ENCODE data around the gene TAGAP.
"Not testable (repeated sequence)": the region's sequence is repeated elsewhere in the genome, so short reads cannot be mapped to it uniquely, and the experiment has no call there.

The TAGAP gene

DNA sequence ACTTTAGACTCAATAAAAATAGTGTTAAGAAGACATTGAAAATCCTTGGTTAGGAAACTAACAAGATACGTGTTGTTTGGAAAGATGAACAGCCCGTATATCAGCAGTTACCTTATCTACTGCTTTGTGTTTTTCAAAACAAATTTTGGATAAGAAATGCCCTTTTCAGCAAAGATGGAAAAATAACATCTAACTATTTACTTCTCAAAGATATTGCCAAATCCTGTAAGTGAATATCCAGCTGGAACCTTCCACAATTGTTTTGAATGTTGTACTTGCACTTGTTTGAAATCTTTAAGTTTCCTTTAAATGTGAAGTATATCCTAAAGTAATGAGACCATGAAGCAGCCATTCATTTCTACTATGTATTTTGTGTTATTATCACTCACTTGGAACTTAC, 14.6 kb downstream of the TAGAP start:
- Histone ChIP-seq H3K4me1 (ENCODE audit: control insufficient read depth in 1 of 2, insufficient read depth in 1 of 2, low read depth in 1 of 2, low read length in 1 of 2) (peaks cover 52 to 55% of the 10 kb centered on the region in 2 experiments), H3K27ac (peak overlapping the region; percentile 96), H3K4me3 (ENCODE audit: low read depth in 1 of 2, low read length in 1 of 2) (no peak overlapping the region), H3K9me3 (no peaks in the 10 kb centered on the region), H3K27me3 (no peaks in the 10 kb centered on the region), H3K36me3 (peaks cover 12% of the 10 kb centered on the region)
- TF ChIP-seq, protein P1, sequence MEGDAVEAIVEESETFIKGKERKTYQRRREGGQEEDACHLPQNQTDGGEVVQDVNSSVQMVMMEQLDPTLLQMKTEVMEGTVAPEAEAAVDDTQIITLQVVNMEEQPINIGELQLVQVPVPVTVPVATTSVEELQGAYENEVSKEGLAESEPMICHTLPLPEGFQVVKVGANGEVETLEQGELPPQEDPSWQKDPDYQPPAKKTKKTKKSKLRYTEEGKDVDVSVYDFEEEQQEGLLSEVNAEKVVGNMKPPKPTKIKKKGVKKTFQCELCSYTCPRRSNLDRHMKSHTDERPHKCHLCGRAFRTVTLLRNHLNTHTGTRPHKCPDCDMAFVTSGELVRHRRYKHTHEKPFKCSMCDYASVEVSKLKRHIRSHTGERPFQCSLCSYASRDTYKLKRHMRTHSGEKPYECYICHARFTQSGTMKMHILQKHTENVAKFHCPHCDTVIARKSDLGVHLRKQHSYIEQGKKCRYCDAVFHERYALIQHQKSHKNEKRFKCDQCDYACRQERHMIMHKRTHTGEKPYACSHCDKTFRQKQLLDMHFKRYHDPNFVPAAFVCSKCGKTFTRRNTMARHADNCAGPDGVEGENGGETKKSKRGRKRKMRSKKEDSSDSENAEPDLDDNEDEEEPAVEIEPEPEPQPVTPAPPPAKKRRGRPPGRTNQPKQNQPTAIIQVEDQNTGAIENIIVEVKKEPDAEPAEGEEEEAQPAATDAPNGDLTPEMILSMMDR (IDR thresholded peaks at IDR 0.05): no peak

DNA sequence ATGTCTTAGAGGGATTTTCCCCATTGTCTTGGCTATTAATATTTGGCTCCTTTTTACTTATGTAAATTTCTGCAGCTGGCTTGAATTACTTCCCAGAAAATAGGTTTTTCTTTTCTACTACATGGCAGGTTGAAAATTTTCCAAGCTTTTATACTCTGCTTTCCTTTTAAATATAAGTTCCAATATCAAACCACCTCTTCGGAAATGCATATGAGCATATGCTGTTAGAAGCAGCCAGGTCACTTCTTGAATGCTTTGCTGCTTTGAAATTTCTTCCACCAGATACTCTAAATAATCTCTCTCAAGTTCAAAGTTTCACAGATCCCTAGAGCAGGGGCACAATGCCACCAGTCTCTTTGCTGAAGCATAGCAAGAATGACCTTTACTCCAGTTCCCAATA, 19.6 kb downstream of the TAGAP start:
- not testable (repeated sequence) for H3K4me3 ChIP-seq (ENCODE audit: low read depth in 1 of 2, low read length in 1 of 2); H3K9me3 ChIP-seq; H3K27ac ChIP-seq; H3K36me3 ChIP-seq; H3K4me1 ChIP-seq (ENCODE audit: control insufficient read depth in 1 of 2, insufficient read depth in 1 of 2, low read depth in 1 of 2, low read length in 1 of 2); H3K27me3 ChIP-seq

DNA sequence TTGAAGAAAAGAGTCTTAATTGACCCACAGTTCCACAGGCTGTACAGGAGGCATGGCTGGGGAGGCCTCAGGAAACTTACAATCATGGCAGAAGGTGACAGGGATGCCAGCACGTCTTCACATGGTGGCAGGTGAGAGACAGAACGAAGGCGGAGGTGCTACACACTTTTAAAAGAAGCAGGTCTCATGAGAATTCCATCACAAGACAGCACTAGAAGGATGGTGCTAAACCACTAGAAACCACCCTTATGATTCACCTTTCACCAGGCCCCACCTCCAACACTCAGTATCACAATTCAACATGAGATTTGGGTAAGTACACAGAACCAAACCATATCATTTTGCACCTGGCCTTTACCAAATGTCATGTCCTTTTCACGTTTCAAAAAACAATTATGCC, 20.9 kb downstream of the TAGAP start:
- Histone ChIP-seq H3K4me3 (ENCODE audit: low read depth in 1 of 2, low read length in 1 of 2) (no peak overlapping the region), H3K36me3 (no peaks in the 10 kb centered on the region), H3K9me3 (no peaks in the 10 kb centered on the region), H3K27me3 (no peaks in the 10 kb centered on the region), H3K4me1 (ENCODE audit: control insufficient read depth in 1 of 2, insufficient read depth in 1 of 2, low read depth in 1 of 2, low read length in 1 of 2) (no peaks in the 10 kb centered on the region), H3K27ac (no peak overlapping the region)
- TF ChIP-seq, protein P1 (IDR thresholded peaks at IDR 0.05): no peak

DNA sequence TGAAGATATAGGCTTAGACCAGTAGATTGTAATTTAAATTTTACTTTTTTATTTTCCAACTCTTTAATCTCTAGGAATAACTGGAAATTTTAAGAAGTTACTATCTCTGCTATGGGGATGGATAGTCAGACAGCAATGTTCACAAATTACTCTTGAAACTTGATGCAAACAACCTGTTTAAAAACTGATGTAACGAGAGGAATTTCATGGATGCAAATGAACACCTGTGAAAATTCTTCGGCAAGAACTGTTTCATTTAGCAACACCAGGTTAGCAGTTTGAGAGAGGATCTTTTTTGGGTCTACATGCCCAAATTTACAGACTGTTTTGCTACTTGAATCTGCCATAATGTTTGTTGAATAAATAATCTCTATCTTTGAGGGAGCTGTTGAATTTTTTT, 24.8 kb downstream of the TAGAP start:
- no peaks in the 10 kb centered on the region for H3K9me3 ChIP-seq
- H3K4me1 ChIP-seq (ENCODE audit: control insufficient read depth in 1 of 2, insufficient read depth in 1 of 2, low read depth in 1 of 2, low read length in 1 of 2): peaks cover 15 to 16% of the 10 kb centered on the region in 2 experiments
- TF ChIP-seq, protein P1 (IDR thresholded peaks at IDR 0.05): no peak
- H3K27me3 ChIP-seq: no peaks in the 10 kb centered on the region
- no peaks in the 10 kb centered on the region for H3K36me3 ChIP-seq
- H3K4me3 ChIP-seq (ENCODE audit: low read depth in 1 of 2, low read length in 1 of 2): no peak overlapping the region
- no peak overlapping the region for H3K27ac ChIP-seq

DNA sequence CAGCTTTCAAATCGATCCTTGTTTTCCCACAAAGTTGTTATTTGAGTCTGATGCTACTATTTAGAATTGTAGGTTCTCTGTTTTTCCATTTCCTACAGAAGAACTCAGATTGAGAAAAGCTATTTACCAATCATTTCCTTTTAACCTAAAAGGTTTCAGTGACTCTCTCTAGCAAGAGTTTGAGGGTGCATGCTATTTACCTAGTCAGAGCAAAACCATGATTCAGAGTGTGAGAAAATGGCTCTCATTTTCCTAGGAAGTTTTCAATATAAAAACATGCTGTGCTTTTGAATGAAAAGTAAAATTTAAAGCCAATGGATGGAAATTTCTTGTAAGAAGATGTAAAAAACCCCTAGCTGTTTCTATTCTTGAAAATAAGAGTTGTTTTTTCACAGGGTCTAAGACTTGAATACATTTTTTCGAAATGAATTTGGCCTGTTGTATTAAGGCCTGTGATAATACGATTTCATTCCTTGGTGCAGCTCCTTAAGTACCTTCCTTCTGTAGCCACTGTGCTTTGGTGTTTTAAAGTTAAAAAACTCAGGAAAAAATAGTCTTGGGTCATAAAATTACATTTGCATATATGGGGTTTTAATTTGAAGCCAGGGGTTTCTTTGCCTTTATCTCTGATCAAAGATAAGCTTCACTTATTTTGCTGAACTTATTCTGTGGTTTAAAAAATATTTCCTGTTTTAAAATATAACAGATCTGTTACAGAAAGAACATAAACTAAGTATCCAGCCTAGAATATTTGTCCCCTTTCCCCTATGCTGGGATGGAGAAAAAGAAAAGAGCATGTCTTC, 26.8 kb downstream of the TAGAP start:
- Histone ChIP-seq H3K4me1 (ENCODE audit: control insufficient read depth in 1 of 2, insufficient read depth in 1 of 2, low read depth in 1 of 2, low read length in 1 of 2) (peaks cover 23 to 25% of the 10 kb centered on the region in 2 experiments), H3K27me3 (no peaks in the 10 kb centered on the region), H3K9me3 (no peaks in the 10 kb centered on the region), H3K27ac (peak overlapping the region; percentile 40), H3K36me3 (no peaks in the 10 kb centered on the region), H3K4me3 (ENCODE audit: low read depth in 1 of 2, low read length in 1 of 2) (no peak overlapping the region)
- TF ChIP-seq, protein P1 (IDR thresholded peaks at IDR 0.05): no peak

DNA sequence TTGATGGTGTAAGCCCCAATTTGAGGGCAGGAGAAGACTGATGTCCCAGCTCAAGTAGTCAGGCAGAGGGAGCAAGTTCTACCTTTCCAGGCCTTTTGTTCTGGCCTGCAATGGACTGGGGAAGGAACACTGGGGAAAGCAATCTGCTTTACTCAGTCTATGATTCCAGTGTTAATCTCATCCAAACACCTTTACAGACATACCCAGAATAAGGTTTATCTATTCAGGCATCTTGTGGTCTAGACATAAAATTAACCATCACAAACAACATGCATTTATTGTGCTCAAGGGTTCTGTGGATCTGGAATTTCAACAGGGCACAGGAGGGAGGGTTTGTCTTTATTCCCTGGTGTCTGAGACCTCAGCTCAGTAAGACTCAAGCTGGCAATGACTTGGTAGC, 30.4 kb downstream of the TAGAP start:
- Histone ChIP-seq H3K27me3 (no peaks in the 10 kb centered on the region), H3K4me1 (ENCODE audit: control insufficient read depth in 1 of 2, insufficient read depth in 1 of 2, low read depth in 1 of 2, low read length in 1 of 2) (peaks cover 32 to 35% of the 10 kb centered on the region in 2 experiments), H3K9me3 (no peaks in the 10 kb centered on the region), H3K27ac (no peak overlapping the region), H3K4me3 (ENCODE audit: low read depth in 1 of 2, low read length in 1 of 2) (no peak overlapping the region), H3K36me3 (no peaks in the 10 kb centered on the region)
- TF ChIP-seq, protein P1 (IDR thresholded peaks at IDR 0.05): no peak
